PC-3 (cell line): Measurements from ENCODE around the gene VMAC. TPM values are rescaled to one million over a fixed set of nuclear protein-coding genes. Genes with fewer than 3 reads are reported as not detected.

Experiments used
- ATAC-seq: fragments of 200-7000 bp; cut with Tn5 transposase; 2 replicates; pipeline ENCODE4 v1.9.1; 2020; ENCODE audit warnings: mild to moderate bottlenecking, moderate library complexity
- BruUV-seq: library from RNA; stranded (reverse); fragments of 400-500 nt; replicated peaks from 2 replicates; lab custom pipeline; 2021; lab: Mats Ljungman, UMichigan
- CTCF ChIA-PET: fragments of 300-600 bp; sonication (Branson Sonifier 250); formaldehyde crosslinking; loops from one replicate; lab custom pipeline; 2022; ENCODE audit warnings: antibody characterized with exemption; lab: Charles Lee
- POLR2A ChIA-PET: fragments of 300-600 bp; sonication (Branson Sonifier 250); formaldehyde crosslinking; loops from one replicate; lab custom pipeline; 2022; ENCODE audit warnings: antibody characterized with exemption; ENCODE audit not compliant: unreplicated experiment; lab: Charles Lee
- DNase-seq: peaks from one replicate; pipeline ENCODE4 v3.0.0-alpha.2; 2015
- H2AFZ ChIP-seq: fragments of 300-600 bp; sonication (generic); 2 replicates; pipeline ENCODE4 v1.6.0; 2016; ENCODE audit warnings: antibody characterized with exemption, low read length
- H3F3A ChIP-seq: fragments of 300-600 bp; sonication (generic); one replicate; pipeline ENCODE4 v1.6.0; 2017; ENCODE audit warnings: antibody characterized with exemption, low read length, control low read depth, mild to moderate bottlenecking; ENCODE audit not compliant: unreplicated experiment
- H3K27ac ChIP-seq: fragments of 300-600 bp; sonication (generic); 2 replicates; pipeline ENCODE4 v1.5.1; 2016; ENCODE audit warnings: mild to moderate bottlenecking, low read length
- H3K27me3 ChIP-seq: fragments of 300-600 bp; sonication (generic); 2 replicates; pipeline ENCODE4 v1.6.1; 2016; ENCODE audit warnings: low read length, mixed read lengths
- H3K36me3 ChIP-seq: fragments of 300-600 bp; sonication (generic); 2 replicates; pipeline ENCODE4 v1.6.1; 2016; ENCODE audit warnings: low read depth, mixed run types, low read length, mixed read lengths
- H3K4me1 ChIP-seq: fragments of 300-600 bp; sonication (generic); 2 replicates; pipeline ENCODE4 v1.5.1; 2016; ENCODE audit warnings: low read length; ENCODE audit not compliant: insufficient read depth
- H3K4me2 ChIP-seq: fragments of 300-600 bp; sonication (generic); 2 replicates; pipeline ENCODE4 v1.6.0; 2016; ENCODE audit warnings: low read length
- H3K4me3 ChIP-seq: fragments of 300-600 bp; sonication (generic); 2 replicates; pipeline ENCODE4 v1.5.1; 2016; ENCODE audit warnings: mild to moderate bottlenecking, low read length, mixed read lengths
- H3K79me2 ChIP-seq: fragments of 300-600 bp; sonication (generic); 2 replicates; pipeline ENCODE4 v1.6.1; 2017; ENCODE audit warnings: low read length, mixed read lengths
- H3K9ac ChIP-seq: fragments of 300-600 bp; sonication (generic); 2 replicates; pipeline ENCODE4 v1.6.0; 2016; ENCODE audit warnings: mild to moderate bottlenecking, low read length
- H3K9me2 ChIP-seq: fragments of 300-600 bp; sonication (generic); replicated peaks from 2 replicates; pipeline ENCODE4 v1.6.1; 2016; ENCODE audit warnings: mixed run types, low read length, mixed read lengths
- H3K9me3 ChIP-seq: fragments of 300-600 bp; sonication (generic); 2 replicates; pipeline ENCODE4 v1.6.1; 2016; ENCODE audit warnings: low read length, mixed read lengths
- H4K20me1 ChIP-seq: fragments of 300-600 bp; sonication (generic); 2 replicates; pipeline ENCODE4 v1.6.1; 2016; ENCODE audit warnings: low read length, mixed read lengths
- EZH2 ChIP-seq: fragments of 300-600 bp; sonication (generic); IDR thresholded peaks from one replicate; pipeline ENCODE4 v1.6.1; 2017; ENCODE audit warnings: antibody characterized with exemption, mild to moderate bottlenecking, low read length; ENCODE audit not compliant: unreplicated experiment
- EZH2phosphoT487 ChIP-seq: fragments of 300-600 bp; sonication (generic); IDR thresholded peaks from 2 replicates; pipeline ENCODE4 v1.6.1; 2018; ENCODE audit warnings: mild to moderate bottlenecking, antibody characterized with exemption, low read length, borderline replicate concordance
- intact Hi-C: fragments of 100-400 bp; cut with micrococcal nuclease; formaldehyde crosslinking; loops from 2 replicates; pipeline ENCODE4 v1.9.0; 2023
- total RNA-seq: library from RNA; depleted of rRNA; stranded (reverse); fragments of >200 nt; gene quantifications from 2 replicates; pipeline ENCODE4 v1.2.3, GENCODE V29; 2014
- TF ChIP-seq, protein P1 (sequence below): fragments of 300-600 bp; sonication (generic); conservative IDR thresholded peaks from 2 replicates; pipeline ENCODE4 v1.5.1; 2017; ENCODE audit warnings: antibody characterized with exemption, low read depth, mild to moderate bottlenecking, low read length

VMAC gene
- total RNA-seq, 1 experiment from 2014 or later: 8.3 TPM

DNA sequence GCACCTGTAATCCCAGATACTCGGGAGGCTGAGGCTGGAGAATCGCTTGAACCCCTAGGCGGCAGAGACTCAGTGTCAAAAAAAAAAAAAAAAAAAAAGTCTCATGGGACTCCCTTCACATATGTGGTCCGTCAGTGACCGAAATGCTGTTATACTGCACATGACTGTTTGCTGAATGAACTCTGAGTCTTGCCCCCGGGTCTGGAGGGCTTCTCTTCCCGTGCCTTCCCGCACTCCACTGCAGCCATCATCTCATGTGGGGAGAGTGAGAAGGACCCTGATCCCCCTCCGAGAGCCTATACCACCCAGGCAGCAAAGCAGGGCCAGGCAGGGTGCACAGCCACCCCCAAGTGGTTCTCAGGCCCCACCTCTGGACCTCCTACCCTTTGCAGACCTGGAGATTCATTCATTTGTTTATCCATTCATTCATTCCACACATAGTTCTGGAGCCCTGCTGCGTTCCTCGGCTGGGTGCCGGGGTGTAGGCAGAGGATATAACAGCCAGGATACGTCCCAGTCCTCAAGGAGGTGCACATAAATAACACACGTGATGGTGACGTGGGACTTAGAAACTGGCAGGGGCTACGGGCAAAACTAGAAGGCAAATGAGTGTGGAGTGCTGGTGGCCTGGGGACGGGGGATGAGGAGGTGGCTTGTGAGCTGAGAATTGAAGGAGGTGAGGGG lies 15.2 kb upstream of the VMAC start:
- H3K9me2 ChIP-seq: no peaks in the 10 kb centered on the region
- no peaks in the 10 kb centered on the region for H3K79me2 ChIP-seq
- H3K9ac ChIP-seq: no peak overlapping the region
- H3K4me1 ChIP-seq: no peaks in the 10 kb centered on the region
- no peaks in the 10 kb centered on the region for H3K36me3 ChIP-seq
- BruUV-seq: no TSS peak
- intact Hi-C loops: no loop called here
- H2AFZ ChIP-seq: no peak overlapping the region
- POLR2A ChIA-PET: no interaction called here
- no peak for ATAC-seq
- CTCF ChIA-PET: interaction anchor here (2.9 kb wide), 1 partner anchor 85 kb away, joined by 23 read pairs; the partner anchor contains the start of gene NRTN
- no peaks in the 10 kb centered on the region for H3F3A ChIP-seq
- H3K27me3 ChIP-seq: 0 out of 2 replicates have a peak, but pooled peaks cover 4% of the 10 kb centered on the region
- TF ChIP-seq, protein P1, sequence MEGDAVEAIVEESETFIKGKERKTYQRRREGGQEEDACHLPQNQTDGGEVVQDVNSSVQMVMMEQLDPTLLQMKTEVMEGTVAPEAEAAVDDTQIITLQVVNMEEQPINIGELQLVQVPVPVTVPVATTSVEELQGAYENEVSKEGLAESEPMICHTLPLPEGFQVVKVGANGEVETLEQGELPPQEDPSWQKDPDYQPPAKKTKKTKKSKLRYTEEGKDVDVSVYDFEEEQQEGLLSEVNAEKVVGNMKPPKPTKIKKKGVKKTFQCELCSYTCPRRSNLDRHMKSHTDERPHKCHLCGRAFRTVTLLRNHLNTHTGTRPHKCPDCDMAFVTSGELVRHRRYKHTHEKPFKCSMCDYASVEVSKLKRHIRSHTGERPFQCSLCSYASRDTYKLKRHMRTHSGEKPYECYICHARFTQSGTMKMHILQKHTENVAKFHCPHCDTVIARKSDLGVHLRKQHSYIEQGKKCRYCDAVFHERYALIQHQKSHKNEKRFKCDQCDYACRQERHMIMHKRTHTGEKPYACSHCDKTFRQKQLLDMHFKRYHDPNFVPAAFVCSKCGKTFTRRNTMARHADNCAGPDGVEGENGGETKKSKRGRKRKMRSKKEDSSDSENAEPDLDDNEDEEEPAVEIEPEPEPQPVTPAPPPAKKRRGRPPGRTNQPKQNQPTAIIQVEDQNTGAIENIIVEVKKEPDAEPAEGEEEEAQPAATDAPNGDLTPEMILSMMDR: no peak
- H3K4me3 ChIP-seq: no peak overlapping the region
- H3K4me2 ChIP-seq: no peak overlapping the region
- DNase-seq: no peak
- H3K9me3 ChIP-seq: no peaks in the 10 kb centered on the region
- H3K27ac ChIP-seq: no peak overlapping the region
- no peaks in the 10 kb centered on the region for H4K20me1 ChIP-seq

DNA sequence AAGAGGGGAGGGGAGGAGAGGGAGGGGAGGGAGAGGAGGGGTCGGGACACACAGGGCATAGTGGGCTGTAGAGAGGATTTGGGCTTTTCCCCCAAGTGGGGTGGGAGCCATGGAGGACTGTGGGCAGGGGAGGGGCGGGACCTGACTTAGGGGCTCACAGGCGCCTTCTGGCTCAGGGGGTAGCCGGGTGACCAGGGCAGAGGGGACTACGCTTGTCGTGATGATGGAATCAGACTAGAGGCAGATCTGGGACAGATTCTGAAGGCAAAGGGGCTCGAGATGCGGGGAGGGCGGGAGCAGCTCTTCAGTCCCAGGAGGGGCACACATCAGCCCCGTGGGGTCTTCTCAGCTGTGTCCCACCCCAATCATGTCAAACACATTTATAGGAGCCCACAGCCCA lies 14.6 kb upstream of the VMAC start:
- Histone ChIP-seq H3K27ac (no peak overlapping the region), H3K27me3 (0 out of 2 replicates have a peak, but pooled peaks cover 4% of the 10 kb centered on the region), H3K4me1 (no peaks in the 10 kb centered on the region), H3K79me2 (no peaks in the 10 kb centered on the region), H3K9me2 (no peaks in the 10 kb centered on the region), H4K20me1 (no peaks in the 10 kb centered on the region), H3K36me3 (peaks cover 3% of the 10 kb centered on the region; the same call in 1 of the 2 replicates), H3K9me3 (no peaks in the 10 kb centered on the region), H3K4me2 (no peak overlapping the region), H2AFZ (no peak overlapping the region), H3K4me3 (no peak overlapping the region), H3F3A (no peaks in the 10 kb centered on the region), H3K9ac (no peak overlapping the region)
- POLR2A ChIA-PET: no interaction called here
- DNase-seq (no peak), ATAC-seq (no peak)
- intact Hi-C loops: loop anchor here (5.0 kb wide), 1 partner anchor 68 kb away; no protein-coding TSS in a partner anchor
- TF ChIP-seq EZH2 (no peak), EZH2phosphoT487 (no peak)
- TF ChIP-seq, protein P1: no peak
- BruUV-seq: no TSS peak
- CTCF ChIA-PET: interaction anchor here (0.6 to 2.9 kb wide), 2 partner anchors 81 to 86 kb away, joined by 7 to 23 read pairs; partner anchors contain the start of gene NRTN

DNA sequence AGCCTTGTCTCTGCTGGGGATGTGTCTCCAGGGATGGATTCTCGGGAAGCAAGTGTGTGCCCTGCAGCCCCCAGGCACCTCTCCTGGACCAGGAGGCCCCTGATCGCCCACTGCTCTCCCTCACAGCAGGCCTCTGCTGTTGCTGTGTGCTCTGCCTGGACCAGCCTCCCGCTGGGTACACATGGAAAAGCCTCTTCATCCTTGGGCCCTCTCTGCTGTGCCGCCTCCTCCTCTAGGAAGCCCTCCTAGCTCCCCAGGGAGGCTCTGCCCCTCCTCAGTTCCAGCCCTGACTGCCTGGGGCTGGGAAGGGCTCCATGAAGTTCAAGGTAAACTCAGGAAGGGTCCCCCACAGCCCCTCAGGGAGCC lies 13.1 kb upstream of the VMAC start:
- Histone ChIP-seq H3K9me3 (no peaks in the 10 kb centered on the region), H3K9ac (no peak overlapping the region), H3K4me1 (no peaks in the 10 kb centered on the region), H3K79me2 (no peaks in the 10 kb centered on the region), H4K20me1 (no peaks in the 10 kb centered on the region), H3K9me2 (no peaks in the 10 kb centered on the region), H3F3A (no peaks in the 10 kb centered on the region), H3K4me2 (no peak overlapping the region), H2AFZ (no peak overlapping the region), H3K36me3 (peaks cover 3% of the 10 kb centered on the region; the same call in 1 of the 2 replicates), H3K4me3 (no peak overlapping the region), H3K27ac (no peak overlapping the region), H3K27me3 (0 out of 2 replicates have a peak, but pooled peaks cover 4% of the 10 kb centered on the region)
- CTCF ChIA-PET: interaction anchor here (2.9 kb wide), 1 partner anchor 87 kb away, joined by 23 read pairs; the partner anchor contains the start of gene NRTN
- intact Hi-C loops: loop anchor here (5.0 kb wide), 1 partner anchor 69 kb away; no protein-coding TSS in a partner anchor
- POLR2A ChIA-PET: interaction anchor here (0.6 kb wide), 1 partner anchor 533 kb away, joined by 6 read pairs; no protein-coding TSS in a partner anchor
- DNase-seq (no peak), ATAC-seq (no peak)
- BruUV-seq: no TSS peak
- no peak for TF ChIP-seq EZH2phosphoT487
- TF ChIP-seq EZH2: no peak
- TF ChIP-seq, protein P1: no peak
